Liver (tissue), 9 donors: Measurements from ENCODE around the gene CCIN. TPM values are rescaled to one million over a fixed set of nuclear protein-coding genes. Genes with fewer than 3 reads are reported as not detected.

Source experiments
- DNase-seq: peaks from one replicate; pipeline ENCODE4 v3.0.0-alpha.2; 2017; ENCODE audit warnings: low spot score
- H3K27ac ChIP-seq, 2 donors: one replicate each; pipeline ENCODE4 v1.7.0; 2013; ENCODE audit warnings: inconsistent platforms in 2 of 2, low read length in 2 of 2, control low read depth in 1 of 2, low read depth in 1 of 2, mild to moderate bottlenecking in 1 of 2
- H3K27me3 ChIP-seq, 4 donors: one replicate each; pipeline versions ENCODE4 v1.6.1 to v1.7.0; 2013; ENCODE audit warnings: low read length in 3 of 4, inconsistent platforms in 1 of 4, mild to moderate bottlenecking in 1 of 4, moderate library complexity in 1 of 4; ENCODE audit not compliant: control insufficient read depth in 4 of 4, insufficient read depth in 4 of 4
- H3K36me3 ChIP-seq, 4 donors: one replicate each; pipeline versions ENCODE4 v1.6.1 to v1.7.0; 2013; ENCODE audit warnings: low read length in 3 of 4, mild to moderate bottlenecking in 3 of 4, low read depth in 1 of 4, moderate library complexity in 1 of 4; ENCODE audit not compliant: control insufficient read depth in 4 of 4, insufficient read depth in 3 of 4
- H3K4me1 ChIP-seq, 4 donors: one replicate each; pipeline versions ENCODE4 v1.6.1 to v1.7.0; 2013; ENCODE audit warnings: low read length in 3 of 4, mild to moderate bottlenecking in 3 of 4, moderate library complexity in 1 of 4; ENCODE audit not compliant: control insufficient read depth in 4 of 4, insufficient read depth in 4 of 4
- H3K4me3 ChIP-seq, 3 donors: one replicate each; pipeline versions ENCODE4 v1.6.1 to v1.7.0; 2013; ENCODE audit warnings: low read length in 3 of 3, control low read depth in 1 of 3, low read depth in 1 of 3, mild to moderate bottlenecking in 1 of 3
- H3K9ac ChIP-seq, 2 donors: one replicate each; pipeline ENCODE4 v1.7.0; 2013; ENCODE audit warnings: low read length in 2 of 2, mild to moderate bottlenecking in 2 of 2, moderate library complexity in 2 of 2, control low read depth in 1 of 2, low read depth in 1 of 2
- H3K9me3 ChIP-seq, 4 donors: one replicate each; pipeline versions ENCODE4 v1.6.1 to v1.7.0; 2013; ENCODE audit warnings: low read length in 3 of 4; ENCODE audit not compliant: control insufficient read depth in 4 of 4
- FOXA1 ChIP-seq: IDR thresholded peaks from 2 replicates; pipeline ENCODE4 v1.6.1; 2016; ENCODE audit warnings: antibody characterized with exemption
- FOXA2 ChIP-seq: IDR thresholded peaks from 2 replicates; pipeline ENCODE4 v1.6.1; 2016; ENCODE audit warnings: antibody characterized with exemption
- GABPA ChIP-seq, 2 donors: IDR thresholded peaks in 1 of 2; conservative IDR thresholded peaks in 1 of 2; 2 replicates each; pipeline ENCODE4 v1.6.1; 2016; ENCODE audit warnings: antibody characterized with exemption in 2 of 2, mild to moderate bottlenecking in 1 of 2, moderate library complexity in 1 of 2
- HNF4A ChIP-seq, 2 donors: conservative IDR thresholded peaks; 2 replicates each; pipeline ENCODE4 v1.6.1; 2016; ENCODE audit warnings: antibody characterized with exemption in 2 of 2, mild to moderate bottlenecking in 2 of 2
- HNF4G ChIP-seq: IDR thresholded peaks from 2 replicates; pipeline ENCODE4 v1.6.1; 2016; ENCODE audit warnings: antibody characterized with exemption
- JUND ChIP-seq, 2 donors: IDR thresholded peaks; 2 replicates each; pipeline ENCODE4 v1.6.1; 2016; ENCODE audit warnings: antibody characterized with exemption in 2 of 2
- NR2F2 ChIP-seq: IDR thresholded peaks from 2 replicates; pipeline ENCODE4 v1.6.1; 2016; ENCODE audit warnings: antibody characterized with exemption
- RAD21 ChIP-seq, 2 donors: IDR thresholded peaks; 2 replicates each; pipeline ENCODE4 v1.6.1; 2016; ENCODE audit warnings: antibody characterized with exemption in 2 of 2, mild to moderate bottlenecking in 2 of 2
- RXRA ChIP-seq, 2 donors: IDR thresholded peaks; 2 replicates each; pipeline ENCODE4 v1.6.1; 2017 to 2018; ENCODE audit warnings: antibody characterized with exemption in 2 of 2, mild to moderate bottlenecking in 1 of 2
- YY1 ChIP-seq: IDR thresholded peaks from 2 replicates; pipeline ENCODE4 v1.6.1; 2016; ENCODE audit warnings: antibody characterized with exemption, mild to moderate bottlenecking
- WGBS: extraction: QIAGEN DNeasy Blood & Tissue Kit; methylation state at CpG from one replicate; pipeline ENCODE4 v1.1.7; 2013; 5-methylcytosine and 5-hydroxymethylcytosine counted together
- polyA plus RNA-seq, 2 donors: library from polyadenylated mRNA; stranded (reverse) in 1 of 2; unstranded in 1 of 2; fragments of 200-250 nt in 1 of 2; fragments of >200 nt in 1 of 2; fragmentation: Nextera tagmentation in 1 of 2; extraction: Ambion mirVana in 1 of 2; gene quantifications; one replicate each; pipeline versions ENCODE4 v1.2.1 to v1.2.3, GENCODE V29; 2013 to 2015
- total RNA-seq, 2 donors: library from RNA; depleted of rRNA; stranded (reverse); fragments of >200 nt; gene quantifications; one replicate each; pipeline ENCODE4 v1.2.3, GENCODE V29; 2014
- TF ChIP-seq, protein P1 (sequence below): fragments of 150-350 bp; IDR thresholded peaks from 2 replicates; pipeline ENCODE4 v1.5.1; 2017; ENCODE audit warnings: improper control_type of control experiment, low read depth, low read length; ENCODE audit not compliant: missing input control
- TF ChIP-seq, protein P2 (sequence below): IDR thresholded peaks from 2 replicates; pipeline ENCODE4 v1.6.1; 2016; ENCODE audit warnings: antibody characterized with exemption
- TF ChIP-seq, protein P3 (sequence below): IDR thresholded peaks from 2 replicates; pipeline ENCODE4 v1.6.1; 2016; ENCODE audit warnings: antibody characterized with exemption
- TF ChIP-seq, protein P4 (sequence below): IDR thresholded peaks from 2 replicates; pipeline ENCODE4 v1.6.1; 2016; ENCODE audit warnings: antibody characterized with exemption, mild to moderate bottlenecking
- donor health status: healthy.
- donor health status: healthy.
- donor health status: healthy.
- donor health status: healthy.
- donor health status: healthy.

The CCIN gene
- total and polyA plus RNA-seq, 4 donors = not detected

DNA sequence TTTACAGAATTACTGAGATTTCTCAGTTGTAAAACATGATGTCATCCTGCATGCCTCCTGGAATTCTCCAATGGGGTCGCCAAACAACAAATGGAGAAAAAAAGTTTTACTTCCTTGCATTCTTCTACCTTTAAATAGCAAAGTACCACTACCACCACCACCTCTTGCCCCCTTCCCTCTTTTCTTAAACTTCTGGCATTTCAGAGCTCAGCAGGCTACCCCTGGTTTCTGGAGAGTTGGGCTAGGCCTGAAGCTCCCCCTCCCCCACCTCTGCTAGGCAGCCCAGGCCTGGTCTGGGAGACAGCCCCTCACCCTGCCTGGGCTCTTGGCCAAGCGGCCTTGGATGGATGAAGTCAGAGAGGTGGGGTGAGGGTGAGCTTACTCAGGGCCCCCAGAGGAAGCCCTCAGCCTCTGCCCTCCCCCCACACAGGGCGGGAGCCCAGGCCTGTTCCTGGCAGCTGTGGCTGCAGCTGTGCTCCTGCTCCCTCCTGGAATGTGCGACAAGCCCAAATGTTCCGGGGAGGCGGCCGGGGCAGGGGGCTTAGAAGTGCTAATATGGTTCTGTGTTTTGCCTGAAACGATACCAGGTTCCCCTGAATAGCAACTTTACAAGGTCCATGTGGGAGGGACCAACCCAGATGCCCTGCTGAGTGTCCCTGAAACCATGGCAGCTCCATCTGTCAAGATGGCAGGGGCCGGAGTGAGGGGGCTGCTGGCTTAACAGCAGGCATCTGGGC, 6.0 kb upstream of the CCIN start (continued):
- TF ChIP-seq, protein P1, sequence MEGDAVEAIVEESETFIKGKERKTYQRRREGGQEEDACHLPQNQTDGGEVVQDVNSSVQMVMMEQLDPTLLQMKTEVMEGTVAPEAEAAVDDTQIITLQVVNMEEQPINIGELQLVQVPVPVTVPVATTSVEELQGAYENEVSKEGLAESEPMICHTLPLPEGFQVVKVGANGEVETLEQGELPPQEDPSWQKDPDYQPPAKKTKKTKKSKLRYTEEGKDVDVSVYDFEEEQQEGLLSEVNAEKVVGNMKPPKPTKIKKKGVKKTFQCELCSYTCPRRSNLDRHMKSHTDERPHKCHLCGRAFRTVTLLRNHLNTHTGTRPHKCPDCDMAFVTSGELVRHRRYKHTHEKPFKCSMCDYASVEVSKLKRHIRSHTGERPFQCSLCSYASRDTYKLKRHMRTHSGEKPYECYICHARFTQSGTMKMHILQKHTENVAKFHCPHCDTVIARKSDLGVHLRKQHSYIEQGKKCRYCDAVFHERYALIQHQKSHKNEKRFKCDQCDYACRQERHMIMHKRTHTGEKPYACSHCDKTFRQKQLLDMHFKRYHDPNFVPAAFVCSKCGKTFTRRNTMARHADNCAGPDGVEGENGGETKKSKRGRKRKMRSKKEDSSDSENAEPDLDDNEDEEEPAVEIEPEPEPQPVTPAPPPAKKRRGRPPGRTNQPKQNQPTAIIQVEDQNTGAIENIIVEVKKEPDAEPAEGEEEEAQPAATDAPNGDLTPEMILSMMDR = no peak
- TF ChIP-seq HNF4G = no peak

DNA sequence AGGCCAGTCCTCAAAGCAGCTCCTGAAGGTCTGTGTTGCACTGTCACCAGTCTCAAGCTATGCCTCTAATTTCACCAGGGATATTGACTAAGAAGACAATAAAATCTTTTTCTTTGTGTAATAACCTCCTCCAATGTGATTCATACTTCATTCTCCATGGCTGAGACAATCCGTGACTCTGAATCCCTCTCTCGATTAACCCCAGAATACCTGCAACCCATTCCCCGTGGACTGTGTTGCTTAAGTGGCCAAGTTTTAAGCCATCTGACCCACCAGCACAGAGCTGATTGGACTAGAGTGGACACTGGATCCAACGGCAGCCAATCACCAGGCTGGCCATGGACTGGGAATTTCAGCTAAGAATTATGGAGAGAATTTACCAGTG, 5.4 kb upstream of the CCIN start:
- peaks cover 0 to 2% (median 0%) of the 10 kb centered on the region in 4 donors for H3K4me1 ChIP-seq
- WGBS = 84% methylated on average over 4 of the region's 4 CpGs
- H3K4me3 ChIP-seq = no peak overlapping the region
- DNase-seq = no peak
- TF ChIP-seq, protein P2, sequence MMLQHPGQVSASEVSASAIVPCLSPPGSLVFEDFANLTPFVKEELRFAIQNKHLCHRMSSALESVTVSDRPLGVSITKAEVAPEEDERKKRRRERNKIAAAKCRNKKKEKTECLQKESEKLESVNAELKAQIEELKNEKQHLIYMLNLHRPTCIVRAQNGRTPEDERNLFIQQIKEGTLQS = no peak
- TF ChIP-seq RXRA (IDR thresholded peaks at IDR 0.05) = no peak
- no peak for TF ChIP-seq GABPA (IDR thresholded peaks at IDR 0.05 in 1 of 2, conservative IDR thresholded peaks at IDR 0.05 in 1 of 2)
- no peak for TF ChIP-seq RAD21 (IDR thresholded peaks at IDR 0.05)
- no peak for TF ChIP-seq FOXA2
- TF ChIP-seq, protein P3, sequence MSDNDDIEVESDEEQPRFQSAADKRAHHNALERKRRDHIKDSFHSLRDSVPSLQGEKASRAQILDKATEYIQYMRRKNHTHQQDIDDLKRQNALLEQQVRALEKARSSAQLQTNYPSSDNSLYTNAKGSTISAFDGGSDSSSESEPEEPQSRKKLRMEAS = no peak
- TF ChIP-seq, protein P4, sequence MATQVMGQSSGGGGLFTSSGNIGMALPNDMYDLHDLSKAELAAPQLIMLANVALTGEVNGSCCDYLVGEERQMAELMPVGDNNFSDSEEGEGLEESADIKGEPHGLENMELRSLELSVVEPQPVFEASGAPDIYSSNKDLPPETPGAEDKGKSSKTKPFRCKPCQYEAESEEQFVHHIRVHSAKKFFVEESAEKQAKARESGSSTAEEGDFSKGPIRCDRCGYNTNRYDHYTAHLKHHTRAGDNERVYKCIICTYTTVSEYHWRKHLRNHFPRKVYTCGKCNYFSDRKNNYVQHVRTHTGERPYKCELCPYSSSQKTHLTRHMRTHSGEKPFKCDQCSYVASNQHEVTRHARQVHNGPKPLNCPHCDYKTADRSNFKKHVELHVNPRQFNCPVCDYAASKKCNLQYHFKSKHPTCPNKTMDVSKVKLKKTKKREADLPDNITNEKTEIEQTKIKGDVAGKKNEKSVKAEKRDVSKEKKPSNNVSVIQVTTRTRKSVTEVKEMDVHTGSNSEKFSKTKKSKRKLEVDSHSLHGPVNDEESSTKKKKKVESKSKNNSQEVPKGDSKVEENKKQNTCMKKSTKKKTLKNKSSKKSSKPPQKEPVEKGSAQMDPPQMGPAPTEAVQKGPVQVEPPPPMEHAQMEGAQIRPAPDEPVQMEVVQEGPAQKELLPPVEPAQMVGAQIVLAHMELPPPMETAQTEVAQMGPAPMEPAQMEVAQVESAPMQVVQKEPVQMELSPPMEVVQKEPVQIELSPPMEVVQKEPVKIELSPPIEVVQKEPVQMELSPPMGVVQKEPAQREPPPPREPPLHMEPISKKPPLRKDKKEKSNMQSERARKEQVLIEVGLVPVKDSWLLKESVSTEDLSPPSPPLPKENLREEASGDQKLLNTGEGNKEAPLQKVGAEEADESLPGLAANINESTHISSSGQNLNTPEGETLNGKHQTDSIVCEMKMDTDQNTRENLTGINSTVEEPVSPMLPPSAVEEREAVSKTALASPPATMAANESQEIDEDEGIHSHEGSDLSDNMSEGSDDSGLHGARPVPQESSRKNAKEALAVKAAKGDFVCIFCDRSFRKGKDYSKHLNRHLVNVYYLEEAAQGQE = no peak
- no peak for TF ChIP-seq NR2F2
- no peaks in the 10 kb centered on the region for H3K36me3 ChIP-seq
- peak overlapping the region in 1 of 2 donors; percentile 37 for H3K27ac ChIP-seq
- H3K27me3 ChIP-seq = no peaks in the 10 kb centered on the region
- no peak overlapping the region for H3K9ac ChIP-seq
- no peaks in the 10 kb centered on the region for H3K9me3 ChIP-seq

DNA sequence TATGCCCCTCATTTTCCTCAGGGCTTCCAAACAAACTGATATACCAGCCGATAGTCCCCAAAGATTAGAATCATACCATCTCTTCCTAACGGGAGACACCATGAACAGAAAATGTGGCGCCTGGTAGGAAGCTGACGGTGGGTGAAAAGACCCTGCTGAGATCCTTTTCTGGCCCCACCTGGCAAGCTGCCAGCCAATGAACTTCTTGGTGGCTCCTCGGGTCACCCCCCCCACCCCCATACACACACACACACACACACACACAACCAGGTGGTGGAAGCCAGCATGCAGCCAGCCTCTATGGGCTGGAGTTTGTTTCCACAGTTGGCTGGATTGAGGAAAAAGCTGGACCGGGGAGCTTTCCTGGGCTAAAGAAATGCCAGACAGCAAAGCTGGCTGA, 4.8 kb upstream of the CCIN start:
- H3K9me3 ChIP-seq = no peaks in the 10 kb centered on the region
- no peak overlapping the region for H3K27ac ChIP-seq
- no peaks in the 10 kb centered on the region for H3K36me3 ChIP-seq
- TF ChIP-seq JUND (IDR thresholded peaks at IDR 0.05) (no peak), FOXA1 (no peak), HNF4A (conservative IDR thresholded peaks at IDR 0.05) (no peak), YY1 (no peak), FOXA2 (no peak)
- TF ChIP-seq, protein P3 = no peak
- H3K9ac ChIP-seq = no peak overlapping the region
- peaks cover 0 to 2% (median 0%) of the 10 kb centered on the region in 4 donors for H3K4me1 ChIP-seq
- no peak overlapping the region for H3K4me3 ChIP-seq
- DNase-seq = no peak
- no peaks in the 10 kb centered on the region for H3K27me3 ChIP-seq
- 78% methylated on average over 6 of the region's 6 CpGs for WGBS
